ENCODE data around the gene DAD1.

DAD1 gene

DNA sequence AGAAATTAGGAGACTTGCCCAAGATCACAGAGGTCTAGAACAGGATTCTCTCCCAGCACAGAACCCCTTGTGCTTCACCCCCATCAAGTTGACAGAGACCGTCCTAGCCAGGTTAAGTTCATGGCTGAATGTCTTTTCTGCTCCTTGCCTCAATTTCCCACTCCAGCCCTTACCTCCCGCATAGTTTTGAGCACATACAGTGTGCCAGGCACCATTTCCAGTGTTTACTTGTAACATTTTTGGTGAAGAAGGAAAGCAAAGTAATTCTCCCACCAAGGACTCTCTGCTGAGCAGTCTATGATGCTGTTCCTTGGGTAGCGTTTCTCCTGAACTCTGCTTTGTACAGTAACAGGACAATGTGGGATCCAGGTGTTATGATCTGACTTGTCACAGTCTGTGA, 10.3 kb upstream of the DAD1 start:
- peaks cover 19% of the 10 kb centered on the region for H3K4me1 ChIP-seq (ENCODE audit: low read length)
- H2AFZ ChIP-seq (ENCODE audit: low read depth, low read length), result no peak overlapping the region
- H4K20me1 ChIP-seq (ENCODE audit: insufficient read depth, low read length), result no peaks in the 10 kb centered on the region
- peaks cover 4% of the 10 kb centered on the region for H3K36me3 ChIP-seq (replicated peaks; ENCODE audit: low read depth, low read length)
- H3K9me3 ChIP-seq (ENCODE audit: insufficient read depth, low read length), result no peaks in the 10 kb centered on the region
- H3K9ac ChIP-seq (ENCODE audit: low read length), result peak overlapping the region; percentile 69
- H3K4me2 ChIP-seq (ENCODE audit: low read length), result peak overlapping the region; percentile 81
- peak overlapping the region; percentile 90 for H3K4me3 ChIP-seq (ENCODE audit: low read length)
- H3K27me3 ChIP-seq (ENCODE audit: low read depth, low read length), result no peaks in the 10 kb centered on the region; the same call in 1 of the 2 replicates
- H3K79me2 ChIP-seq (ENCODE audit: low read length), result no peaks in the 10 kb centered on the region
- TF ChIP-seq EZH2phosphoT487 (IDR thresholded peaks at IDR 0.05; ENCODE audit: low read depth), result no peak
- TF ChIP-seq, protein P1, sequence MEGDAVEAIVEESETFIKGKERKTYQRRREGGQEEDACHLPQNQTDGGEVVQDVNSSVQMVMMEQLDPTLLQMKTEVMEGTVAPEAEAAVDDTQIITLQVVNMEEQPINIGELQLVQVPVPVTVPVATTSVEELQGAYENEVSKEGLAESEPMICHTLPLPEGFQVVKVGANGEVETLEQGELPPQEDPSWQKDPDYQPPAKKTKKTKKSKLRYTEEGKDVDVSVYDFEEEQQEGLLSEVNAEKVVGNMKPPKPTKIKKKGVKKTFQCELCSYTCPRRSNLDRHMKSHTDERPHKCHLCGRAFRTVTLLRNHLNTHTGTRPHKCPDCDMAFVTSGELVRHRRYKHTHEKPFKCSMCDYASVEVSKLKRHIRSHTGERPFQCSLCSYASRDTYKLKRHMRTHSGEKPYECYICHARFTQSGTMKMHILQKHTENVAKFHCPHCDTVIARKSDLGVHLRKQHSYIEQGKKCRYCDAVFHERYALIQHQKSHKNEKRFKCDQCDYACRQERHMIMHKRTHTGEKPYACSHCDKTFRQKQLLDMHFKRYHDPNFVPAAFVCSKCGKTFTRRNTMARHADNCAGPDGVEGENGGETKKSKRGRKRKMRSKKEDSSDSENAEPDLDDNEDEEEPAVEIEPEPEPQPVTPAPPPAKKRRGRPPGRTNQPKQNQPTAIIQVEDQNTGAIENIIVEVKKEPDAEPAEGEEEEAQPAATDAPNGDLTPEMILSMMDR (IDR thresholded peaks at IDR 0.05; ENCODE audit: low read depth, low read length), result no peak
- no peak overlapping the region for H3K27ac ChIP-seq (ENCODE audit: low read length)

DNA sequence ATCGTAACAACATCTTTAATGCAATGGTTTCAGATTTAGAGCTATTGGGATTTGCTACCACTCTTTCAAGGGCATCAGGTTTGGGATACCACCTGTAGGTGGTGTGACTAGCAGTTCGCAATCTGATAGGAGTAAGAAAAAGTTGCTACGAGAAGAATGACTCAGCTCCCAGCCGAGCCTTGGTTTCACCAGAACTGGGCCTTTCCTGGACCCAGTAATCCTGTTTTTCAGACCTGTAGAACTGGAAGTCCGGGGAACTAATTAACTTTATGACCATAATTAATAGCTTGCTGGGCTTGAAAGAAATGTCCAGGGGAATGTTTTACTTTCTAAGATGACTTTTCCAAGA, 9.8 kb upstream of the DAD1 start:
- Histone ChIP-seq H2AFZ (ENCODE audit: low read depth, low read length) (peak overlapping the region; percentile 88), H3K79me2 (ENCODE audit: low read length) (no peaks in the 10 kb centered on the region), H3K36me3 (replicated peaks; ENCODE audit: low read depth, low read length) (peaks cover 2% of the 10 kb centered on the region), H3K4me1 (ENCODE audit: low read length) (peaks cover 19% of the 10 kb centered on the region), H3K4me2 (ENCODE audit: low read length) (peak overlapping the region; percentile 81), H4K20me1 (ENCODE audit: insufficient read depth, low read length) (no peaks in the 10 kb centered on the region), H3K27ac (ENCODE audit: low read length) (no peak overlapping the region), H3K9ac (ENCODE audit: low read length) (peak overlapping the region; percentile 69), H3K4me3 (ENCODE audit: low read length) (peak overlapping the region; percentile 90), H3K9me3 (ENCODE audit: insufficient read depth, low read length) (no peaks in the 10 kb centered on the region), H3K27me3 (ENCODE audit: low read depth, low read length) (peaks cover under 1% of the 10 kb centered on the region)
- TF ChIP-seq, protein P1 (IDR thresholded peaks at IDR 0.05; ENCODE audit: low read depth, low read length), result peak; percentile 37
- no peak for TF ChIP-seq EZH2phosphoT487 (IDR thresholded peaks at IDR 0.05; ENCODE audit: low read depth)

DNA sequence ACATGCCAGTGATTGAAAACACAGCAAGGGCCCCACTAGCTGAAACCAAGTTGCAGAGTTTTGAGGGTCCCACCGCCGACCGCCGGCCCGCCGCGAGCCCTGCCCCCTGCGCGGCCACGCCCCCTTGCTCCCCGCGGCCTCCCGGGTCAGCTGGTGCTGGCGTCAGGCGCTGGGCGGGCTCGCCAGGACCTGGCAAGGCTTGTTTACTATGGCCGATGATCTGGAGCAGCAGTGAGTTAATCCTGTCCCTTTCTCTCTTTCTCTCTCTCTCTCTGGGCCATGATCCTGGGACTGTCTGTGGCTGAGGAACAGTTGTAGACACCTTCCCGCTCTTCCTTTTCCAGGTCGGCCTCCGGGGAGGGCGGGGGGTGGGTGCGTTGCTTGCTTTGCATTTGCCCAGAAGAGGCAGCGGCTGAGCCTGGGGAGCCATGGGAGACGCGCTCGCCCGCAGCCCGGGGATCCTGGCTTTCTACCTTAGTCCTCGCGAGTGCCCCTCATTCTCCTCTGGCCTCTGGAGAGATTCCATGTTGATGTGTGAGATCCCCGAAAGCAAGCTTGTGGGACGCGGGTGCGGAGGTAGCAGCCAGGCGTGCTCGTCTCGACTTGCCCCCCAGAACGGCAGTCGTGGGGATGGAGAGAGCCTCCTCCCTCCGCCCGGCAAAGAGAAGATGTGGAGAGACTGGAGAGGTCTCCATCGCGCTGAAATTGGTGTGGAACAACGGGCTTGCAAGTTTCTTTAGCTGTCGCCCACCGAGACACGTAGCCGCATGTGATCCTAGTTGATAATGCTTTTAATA, 9.3 kb upstream of the DAD1 start, which contains the start of gene ABHD4:
TSS of gene ABHD4 (plus strand) at position 202 of the 797 bp plus-strand sequence. CDS start at position 209, 7 bp downstream.
- peaks cover 5% of the 10 kb centered on the region for H3K27me3 ChIP-seq (ENCODE audit: low read depth, low read length)
- H3K27ac ChIP-seq (ENCODE audit: low read length), result no peak within 1 kb of the TSS
- no peaks in the 10 kb centered on the region for H4K20me1 ChIP-seq (ENCODE audit: insufficient read depth, low read length)
- peak within 1 kb of the TSS; percentile 81 for H3K4me2 ChIP-seq (ENCODE audit: low read length)
- peak within 1 kb of the TSS; percentile 88 for H2AFZ ChIP-seq (ENCODE audit: low read depth, low read length)
- H3K4me1 ChIP-seq (ENCODE audit: low read length), result peaks cover 23% of the 10 kb centered on the region
- peak within 1 kb of the TSS; percentile 90 for H3K4me3 ChIP-seq (ENCODE audit: low read length)
- no peaks in the 10 kb centered on the region for H3K36me3 ChIP-seq (replicated peaks; ENCODE audit: low read depth, low read length)
- peak within 1 kb of the TSS; percentile 69 for H3K9ac ChIP-seq (ENCODE audit: low read length)
- no peaks in the 10 kb centered on the region for H3K9me3 ChIP-seq (ENCODE audit: insufficient read depth, low read length)
- H3K79me2 ChIP-seq (ENCODE audit: low read length), result no peaks in the 10 kb centered on the region
- no peak for TF ChIP-seq EZH2phosphoT487 (IDR thresholded peaks at IDR 0.05; ENCODE audit: low read depth)
- TF ChIP-seq, protein P1 (IDR thresholded peaks at IDR 0.05; ENCODE audit: low read depth, low read length), result no peak

DNA sequence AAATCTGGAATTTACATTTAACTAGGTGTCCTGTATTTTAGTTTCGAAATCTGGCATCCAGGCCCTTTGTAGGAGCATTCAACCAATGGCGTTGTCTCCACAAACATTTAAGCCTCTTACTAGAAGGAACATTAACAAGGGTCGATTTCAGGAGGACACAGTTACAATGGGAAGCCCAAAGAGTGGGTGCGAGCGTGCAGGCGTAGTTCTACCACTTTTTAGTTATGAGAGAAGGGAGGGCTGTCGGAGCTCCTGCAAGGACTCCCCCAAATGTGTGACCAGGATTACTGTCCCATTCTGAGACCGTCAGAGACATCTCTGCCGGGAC, 8.7 kb upstream of the DAD1 start:
- no peaks in the 10 kb centered on the region for H3K9me3 ChIP-seq (ENCODE audit: insufficient read depth, low read length)
- H3K4me2 ChIP-seq (ENCODE audit: low read length), result peak overlapping the region; percentile 81
- no peak for TF ChIP-seq EZH2phosphoT487 (IDR thresholded peaks at IDR 0.05; ENCODE audit: low read depth)
- TF ChIP-seq, protein P1 (IDR thresholded peaks at IDR 0.05; ENCODE audit: low read depth, low read length), result no peak
- peak overlapping the region; percentile 69 for H3K9ac ChIP-seq (ENCODE audit: low read length)
- no peaks in the 10 kb centered on the region for H3K36me3 ChIP-seq (replicated peaks; ENCODE audit: low read depth, low read length)
- H4K20me1 ChIP-seq (ENCODE audit: insufficient read depth, low read length), result no peaks in the 10 kb centered on the region
- peaks cover 27% of the 10 kb centered on the region for H3K4me1 ChIP-seq (ENCODE audit: low read length)
- no peaks in the 10 kb centered on the region for H3K79me2 ChIP-seq (ENCODE audit: low read length)
- no peak overlapping the region for H3K27ac ChIP-seq (ENCODE audit: low read length)
- H3K4me3 ChIP-seq (ENCODE audit: low read length), result peak overlapping the region; percentile 90
- H3K27me3 ChIP-seq (ENCODE audit: low read depth, low read length), result peaks cover 5% of the 10 kb centered on the region
- H2AFZ ChIP-seq (ENCODE audit: low read depth, low read length), result peak overlapping the region; percentile 88
